Measurements from ENCODE around the gene HEPN1.

Gene HEPN1

DNA sequence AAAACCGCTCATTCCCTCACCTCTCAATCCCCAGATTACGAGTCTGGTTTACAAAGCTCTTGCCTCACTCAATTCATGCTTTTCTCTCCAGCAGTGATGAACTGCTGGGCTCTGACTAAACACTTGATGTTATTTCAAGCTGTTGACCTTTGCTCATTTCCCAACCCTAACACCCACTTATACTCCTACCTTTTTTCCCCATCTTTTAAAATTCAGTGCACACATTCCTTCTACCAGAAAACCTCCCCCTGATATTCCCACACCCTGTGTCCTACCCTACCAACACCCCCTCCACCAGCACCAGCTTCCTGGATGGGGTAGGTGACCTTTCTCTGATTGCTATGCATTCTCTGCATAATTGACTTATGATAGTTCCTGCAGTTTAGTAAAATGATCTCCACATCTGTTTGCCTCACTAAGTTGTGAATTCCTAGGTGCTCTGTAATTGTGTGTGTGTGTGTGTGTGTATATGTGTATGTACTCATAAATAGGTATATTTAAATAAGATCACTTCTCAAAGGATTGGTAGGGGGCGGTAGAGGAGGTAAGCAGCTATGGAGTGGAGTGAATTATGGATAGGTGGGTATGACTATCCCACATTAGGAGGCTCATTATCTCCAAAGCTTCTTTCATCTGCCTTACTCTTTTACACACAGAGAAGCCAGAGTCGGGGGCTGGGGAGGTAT, 16.0 kb downstream of the HEPN1 start:
- H3K9me3 ChIP-seq, result no peaks in the 10 kb centered on the region
- no peaks in the 10 kb centered on the region for H3K4me1 ChIP-seq (ENCODE audit: control insufficient read depth in 1 of 2, insufficient read depth in 1 of 2, low read depth in 1 of 2, low read length in 1 of 2)
- H3K27ac ChIP-seq, result no peak overlapping the region
- H3K36me3 ChIP-seq, result no peaks in the 10 kb centered on the region
- no peak overlapping the region for H3K4me3 ChIP-seq (ENCODE audit: low read depth in 1 of 2, low read length in 1 of 2)
- TF ChIP-seq, protein P1, sequence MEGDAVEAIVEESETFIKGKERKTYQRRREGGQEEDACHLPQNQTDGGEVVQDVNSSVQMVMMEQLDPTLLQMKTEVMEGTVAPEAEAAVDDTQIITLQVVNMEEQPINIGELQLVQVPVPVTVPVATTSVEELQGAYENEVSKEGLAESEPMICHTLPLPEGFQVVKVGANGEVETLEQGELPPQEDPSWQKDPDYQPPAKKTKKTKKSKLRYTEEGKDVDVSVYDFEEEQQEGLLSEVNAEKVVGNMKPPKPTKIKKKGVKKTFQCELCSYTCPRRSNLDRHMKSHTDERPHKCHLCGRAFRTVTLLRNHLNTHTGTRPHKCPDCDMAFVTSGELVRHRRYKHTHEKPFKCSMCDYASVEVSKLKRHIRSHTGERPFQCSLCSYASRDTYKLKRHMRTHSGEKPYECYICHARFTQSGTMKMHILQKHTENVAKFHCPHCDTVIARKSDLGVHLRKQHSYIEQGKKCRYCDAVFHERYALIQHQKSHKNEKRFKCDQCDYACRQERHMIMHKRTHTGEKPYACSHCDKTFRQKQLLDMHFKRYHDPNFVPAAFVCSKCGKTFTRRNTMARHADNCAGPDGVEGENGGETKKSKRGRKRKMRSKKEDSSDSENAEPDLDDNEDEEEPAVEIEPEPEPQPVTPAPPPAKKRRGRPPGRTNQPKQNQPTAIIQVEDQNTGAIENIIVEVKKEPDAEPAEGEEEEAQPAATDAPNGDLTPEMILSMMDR (IDR thresholded peaks at IDR 0.05), result no peak
- H3K27me3 ChIP-seq, result peaks cover 25% of the 10 kb centered on the region

DNA sequence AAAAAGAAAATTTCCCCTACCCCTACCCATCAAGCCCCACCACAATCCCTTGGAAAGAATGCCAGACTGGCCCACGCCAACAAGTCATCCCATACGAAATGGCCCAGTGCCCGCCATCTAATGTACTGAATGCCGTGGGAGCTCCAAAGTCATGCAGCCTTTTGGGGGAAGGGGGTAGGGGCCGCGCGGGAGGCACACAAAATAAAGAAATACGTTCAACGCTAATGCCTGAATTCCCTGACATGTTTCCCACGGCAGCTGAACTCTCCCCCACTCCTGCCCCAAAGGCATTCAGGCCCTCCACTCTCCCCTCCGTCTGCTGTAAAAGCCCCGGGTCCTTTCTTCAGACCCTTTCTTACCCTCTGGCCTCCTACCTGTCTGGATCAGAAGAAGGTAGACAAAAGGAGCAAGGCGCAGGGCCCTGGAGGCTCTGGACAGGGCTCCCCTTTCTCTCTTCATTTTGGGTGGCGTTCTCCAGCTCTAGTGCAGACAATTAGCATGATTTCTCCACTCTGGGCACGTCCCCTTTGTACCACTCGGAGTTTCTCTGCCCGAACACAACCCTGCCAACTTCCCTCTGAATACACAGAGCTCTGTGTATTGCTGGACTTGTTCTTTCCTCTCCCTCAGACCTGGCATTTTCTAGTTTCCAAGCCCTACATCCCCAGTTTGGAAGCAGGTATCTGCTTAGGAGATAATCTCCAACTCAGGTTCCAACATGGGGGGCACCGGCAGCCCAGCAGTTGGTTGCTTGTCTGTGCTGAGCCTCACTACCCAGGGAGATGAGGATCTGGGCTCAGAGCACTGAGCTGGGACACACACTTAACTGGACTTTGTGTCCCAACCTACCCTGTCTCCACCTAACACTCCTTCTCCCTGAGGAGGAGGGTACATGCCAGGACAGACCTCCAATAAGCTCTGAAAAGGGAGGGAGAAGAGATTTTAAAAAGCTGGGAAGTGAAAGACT, 16.8 kb downstream of the HEPN1 start, which contains the start of gene HEPACAM:
Gene HEPACAM (minus strand): TSS at position 500 of the 967 bp plus-strand sequence. CDS start 41 bp downstream, at position 459.
- Histone ChIP-seq H3K4me1 (ENCODE audit: control insufficient read depth in 1 of 2, insufficient read depth in 1 of 2, low read depth in 1 of 2, low read length in 1 of 2) (no peaks in the 10 kb centered on the region), H3K9me3 (no peaks in the 10 kb centered on the region), H3K4me3 (ENCODE audit: low read depth in 1 of 2, low read length in 1 of 2) (no peak within 1 kb of the TSS), H3K27me3 (peaks cover 25% of the 10 kb centered on the region), H3K27ac (no peak within 1 kb of the TSS), H3K36me3 (no peaks in the 10 kb centered on the region)
- TF ChIP-seq, protein P1 (IDR thresholded peaks at IDR 0.05), result no peak

DNA sequence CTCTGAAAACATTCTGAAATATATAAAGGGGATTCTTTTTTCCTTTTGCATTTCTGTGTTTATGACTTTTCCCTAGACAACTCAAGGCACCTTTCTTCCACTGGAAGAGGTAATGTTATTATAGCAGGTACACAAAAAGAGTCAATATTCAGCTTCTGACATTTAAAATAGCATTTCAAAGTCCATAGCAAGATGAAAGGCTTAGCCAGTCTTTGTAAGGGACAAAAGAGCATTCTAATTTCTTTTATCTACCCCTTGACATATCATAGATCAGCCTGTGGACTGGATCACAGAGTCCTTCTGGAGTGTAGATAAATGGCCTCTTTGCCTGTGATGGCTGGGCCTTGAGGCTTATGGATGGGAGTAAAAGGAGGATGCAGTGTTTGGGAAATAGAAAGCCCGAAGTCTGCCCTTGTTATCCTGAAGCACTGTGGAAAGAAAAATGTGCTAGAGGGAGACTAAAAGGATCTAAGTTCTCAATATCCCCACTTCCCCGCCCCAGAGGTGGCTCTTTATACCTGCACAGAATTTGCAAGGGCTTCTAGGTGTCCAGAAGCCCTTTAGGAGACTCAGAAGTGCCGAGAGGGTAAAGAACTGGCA, 18.4 kb downstream of the HEPN1 start:
- Histone ChIP-seq H3K9me3 (no peaks in the 10 kb centered on the region), H3K27me3 (peaks cover 25% of the 10 kb centered on the region), H3K36me3 (no peaks in the 10 kb centered on the region), H3K27ac (no peak overlapping the region), H3K4me1 (ENCODE audit: control insufficient read depth in 1 of 2, insufficient read depth in 1 of 2, low read depth in 1 of 2, low read length in 1 of 2) (no peaks in the 10 kb centered on the region), H3K4me3 (ENCODE audit: low read depth in 1 of 2, low read length in 1 of 2) (no peak overlapping the region)
- TF ChIP-seq, protein P1 (IDR thresholded peaks at IDR 0.05), result no peak

DNA sequence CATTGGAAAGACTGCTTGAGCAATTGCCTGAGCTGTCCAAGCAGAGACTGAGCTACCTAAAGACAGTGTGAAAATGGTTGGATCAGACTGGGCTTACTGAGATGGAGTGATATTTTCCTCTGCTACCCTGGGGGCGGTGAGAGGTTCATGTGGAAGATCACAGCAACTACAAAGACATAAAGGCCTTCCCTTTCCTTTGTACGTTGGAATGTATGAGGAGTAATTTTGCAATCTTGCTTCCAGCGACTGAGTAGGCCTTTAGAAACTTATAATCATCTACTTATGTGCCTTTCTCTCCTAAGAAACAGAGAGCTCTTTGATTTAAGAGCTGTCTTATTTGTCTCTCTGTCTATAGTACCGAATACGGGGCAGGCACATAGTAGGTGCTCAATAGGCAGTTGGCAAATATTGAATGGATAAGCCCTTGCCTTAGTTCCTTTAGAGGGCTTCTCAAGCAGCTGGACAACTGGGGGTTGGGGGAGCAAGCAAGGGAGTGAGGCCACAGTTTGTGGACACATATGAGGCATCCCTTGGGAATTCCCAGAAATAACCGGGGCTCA, 19.2 kb downstream of the HEPN1 start:
- Histone ChIP-seq H3K4me1 (ENCODE audit: control insufficient read depth in 1 of 2, insufficient read depth in 1 of 2, low read depth in 1 of 2, low read length in 1 of 2) (no peaks in the 10 kb centered on the region), H3K27ac (no peak overlapping the region), H3K9me3 (no peaks in the 10 kb centered on the region), H3K27me3 (peaks cover 25% of the 10 kb centered on the region), H3K4me3 (ENCODE audit: low read depth in 1 of 2, low read length in 1 of 2) (no peak overlapping the region), H3K36me3 (no peaks in the 10 kb centered on the region)
- TF ChIP-seq, protein P1 (IDR thresholded peaks at IDR 0.05), result no peak

DNA sequence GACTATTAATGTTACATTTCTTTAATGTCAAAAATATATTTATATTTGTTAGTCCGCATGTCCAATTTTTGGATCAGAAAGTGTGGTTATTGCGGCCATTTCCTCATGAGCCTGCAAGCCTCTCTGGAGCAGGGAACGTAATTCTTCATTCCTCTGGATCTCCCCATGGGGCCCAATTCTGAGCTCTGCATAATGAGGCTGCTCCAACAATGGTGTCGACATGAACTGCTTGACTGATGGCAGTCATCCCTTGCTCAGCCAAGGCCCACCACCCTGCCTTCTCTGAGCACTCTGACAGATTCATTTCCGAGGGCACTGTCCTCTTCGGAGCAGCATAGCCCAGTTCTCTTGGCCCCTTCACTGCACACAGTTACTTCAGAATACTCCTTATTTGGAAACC, 19.9 kb downstream of the HEPN1 start:
- H3K36me3 ChIP-seq, result no peaks in the 10 kb centered on the region
- TF ChIP-seq, protein P1 (IDR thresholded peaks at IDR 0.05), result no peak
- H3K27me3 ChIP-seq, result peaks cover 23% of the 10 kb centered on the region
- no peaks in the 10 kb centered on the region for H3K4me1 ChIP-seq (ENCODE audit: control insufficient read depth in 1 of 2, insufficient read depth in 1 of 2, low read depth in 1 of 2, low read length in 1 of 2)
- no peak overlapping the region for H3K4me3 ChIP-seq (ENCODE audit: low read depth in 1 of 2, low read length in 1 of 2)
- H3K9me3 ChIP-seq, result no peaks in the 10 kb centered on the region
- H3K27ac ChIP-seq, result no peak overlapping the region
